T-cell (primary cell): Measurements from ENCODE around the gene TIMP3. TPM values are rescaled to one million over a fixed set of nuclear protein-coding genes. Genes with fewer than 3 reads are reported as not detected.

ENCODE experiments used
- ATAC-seq, 4 experiments: fragments of 200-7000 bp in 3 of 4; fragments of 150-1000 bp in 1 of 4; cut with Tn5 transposase; replicated peaks in 1 of 4; 1 replicate in 3 of 4; 2 replicates in 1 of 4; pipeline ENCODE4 v1.10.0; 2021; ENCODE audit warnings: moderate library complexity in 3 of 4, mild to moderate bottlenecking in 2 of 4, moderate number of reproducible peaks in 1 of 4
- CTCF ChIA-PET, 2 donors: fragments of 300-600 bp; sonication (Branson Sonifier 250); formaldehyde crosslinking; loops; one replicate each; lab custom pipeline; 2022; ENCODE audit warnings: antibody characterized with exemption in 2 of 2; lab: Charles Lee
- POLR2A ChIA-PET, 2 donors: fragments of 300-600 bp; sonication (Branson Sonifier 250); formaldehyde crosslinking; loops; one replicate each; lab custom pipeline; 2022; ENCODE audit warnings: antibody characterized with exemption in 2 of 2; lab: Charles Lee
- DNase-seq, 35 experiments: peaks; one replicate each; pipeline versions ENCODE4 v3.0.0 to v3.0.0-alpha.2; 2013 to 2023
- H3K27ac ChIP-seq: one replicate; pipeline ENCODE4 v1.5.1; 2013; ENCODE audit warnings: low read length
- H3K27me3 ChIP-seq, 2 experiments: replicated peaks in 1 of 2; 1 replicate in 1 of 2; 2 replicates in 1 of 2; pipeline versions ENCODE4 v1.6.1 to v1.7.0; 2013; ENCODE audit warnings: low read length in 1 of 2, mixed read lengths in 1 of 2; ENCODE audit not compliant: control insufficient read depth in 2 of 2, insufficient read depth in 2 of 2; ENCODE audit errors: extremely low read depth in 1 of 2
- H3K36me3 ChIP-seq, 2 donors: 1 replicate in 1 of 2; 2 replicates in 1 of 2; pipeline versions ENCODE4 v1.6.1 to v1.7.0; 2013; ENCODE audit warnings: low read length in 1 of 2; ENCODE audit not compliant: control insufficient read depth in 2 of 2, insufficient read depth in 1 of 2; ENCODE audit errors: extremely low read depth in 1 of 2
- H3K4me1 ChIP-seq, 2 experiments: 1 replicate in 1 of 2; 2 replicates in 1 of 2; pipeline versions ENCODE4 v1.6.1 to v1.7.0; 2013; ENCODE audit warnings: low read length in 2 of 2, mixed read lengths in 1 of 2; ENCODE audit not compliant: insufficient read depth in 2 of 2, control insufficient read depth in 1 of 2; ENCODE audit errors: extremely low read depth in 1 of 2
- H3K4me3 ChIP-seq, 2 donors: 1 replicate in 1 of 2; 2 replicates in 1 of 2; pipeline versions ENCODE4 v1.5.1 to v1.7.0; 2013; ENCODE audit warnings: mild to moderate bottlenecking in 2 of 2, low read length in 1 of 2, moderate library complexity in 1 of 2; ENCODE audit not compliant: control insufficient read depth in 1 of 2; ENCODE audit errors: extremely low read depth in 1 of 2
- H3K9me3 ChIP-seq: 2 replicates; pipeline ENCODE4 v1.7.0; 2013
- H3K27ac Mint-ChIP-seq, 2 donors: one replicate each; pipeline ENCODE4 v1.8.0; 2020 to 2021; ENCODE audit warnings: mild to moderate bottlenecking in 2 of 2, mixed read lengths in 2 of 2
- H3K27me3 Mint-ChIP-seq, 2 donors: one replicate each; pipeline ENCODE4 v1.8.0; 2021 to 2022; ENCODE audit warnings: mixed read lengths in 2 of 2
- H3K36me3 Mint-ChIP-seq: one replicate; pipeline ENCODE4 v1.8.0; 2021; ENCODE audit warnings: mixed read lengths
- H3K4me1 Mint-ChIP-seq, 3 donors: one replicate each; pipeline ENCODE4 v1.8.0; 2020 to 2022; ENCODE audit warnings: mixed read lengths in 3 of 3, mild to moderate bottlenecking in 1 of 3
- H3K4me3 Mint-ChIP-seq, 3 donors: one replicate each; pipeline ENCODE4 v1.8.0; 2020 to 2022; ENCODE audit warnings: mild to moderate bottlenecking in 3 of 3, mixed read lengths in 3 of 3, moderate library complexity in 3 of 3
- H3K9me3 Mint-ChIP-seq, 3 donors: one replicate each; pipeline ENCODE4 v1.8.0; 2020 to 2022; ENCODE audit warnings: mixed read lengths in 3 of 3
- WGBS: methylation state at CpG from one replicate; pipeline ENCODE4 v1.1.5; 2013; ENCODE audit warnings: missing lambda C conversion rate; ENCODE audit not compliant: insufficient coverage; 5-methylcytosine and 5-hydroxymethylcytosine counted together
- total RNA-seq, 35 experiments: library from RNA in 6 of 35; stranded (reverse) in 6 of 35; fragments of 120-200 nt in 1 of 35; gene quantifications; one replicate each; pipeline versions ENCODE4 v1.2.1 to v1.2.4 and lab custom pipeline; 2013 to 2026

The TIMP3 gene
- total RNA-seq, 5 donors from 2014 or later (not counting 1 experiment from before 2014, with no cell fraction given), result 0.07 to 1.7 (median 1.1) TPM

DNA sequence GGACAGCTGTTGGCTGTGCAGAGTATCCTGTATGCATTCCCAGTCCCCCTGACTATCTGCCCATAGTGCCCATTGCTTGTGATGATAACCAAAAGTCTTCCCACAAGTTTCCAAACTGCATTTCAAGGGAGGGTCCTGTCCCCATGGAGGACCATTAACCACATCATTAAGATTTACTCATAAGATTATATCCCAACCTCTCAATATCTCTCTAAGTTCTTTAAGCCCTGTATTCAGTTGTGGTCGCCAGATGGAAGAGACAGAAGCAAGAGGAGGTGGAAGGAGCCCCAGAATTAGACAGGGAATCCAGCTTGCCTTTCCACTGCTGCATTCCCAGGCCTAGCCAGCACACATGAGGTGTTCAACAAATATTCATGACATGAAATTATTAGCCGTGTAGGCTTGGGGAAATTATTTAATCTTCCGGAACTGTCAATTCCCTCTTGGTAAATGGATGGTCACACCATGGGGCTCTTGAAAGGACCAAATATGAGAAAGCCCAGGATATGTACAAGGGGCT is 42.6 kb upstream of the TIMP3 start:
- DNase-seq, result no peak
- H3K9me3 Mint-ChIP-seq, result no peaks in the 10 kb centered on the region
- H3K27ac ChIP-seq, result no peak overlapping the region
- peaks cover 0 to 20% of the 10 kb centered on the region in 2 experiments for H3K27me3 ChIP-seq
- no peak overlapping the region for H3K4me3 Mint-ChIP-seq
- H3K27ac Mint-ChIP-seq, result no peak overlapping the region
- H3K36me3 ChIP-seq, result no peaks in the 10 kb centered on the region
- H3K4me1 Mint-ChIP-seq, result no peaks in the 10 kb centered on the region
- ATAC-seq, result no peak
- ChIA-PET POLR2A (no interaction called here), CTCF (no interaction called here)
- H3K4me3 ChIP-seq, result no peak overlapping the region
- H3K9me3 ChIP-seq, result no peaks in the 10 kb centered on the region
- no peaks in the 10 kb centered on the region for H3K4me1 ChIP-seq
- peaks cover 14 to 34% of the 10 kb centered on the region in 2 donors for H3K27me3 Mint-ChIP-seq
- H3K36me3 Mint-ChIP-seq, result no peaks in the 10 kb centered on the region
- WGBS, result 100% methylated on average over 1 of the region's 3 CpGs

DNA sequence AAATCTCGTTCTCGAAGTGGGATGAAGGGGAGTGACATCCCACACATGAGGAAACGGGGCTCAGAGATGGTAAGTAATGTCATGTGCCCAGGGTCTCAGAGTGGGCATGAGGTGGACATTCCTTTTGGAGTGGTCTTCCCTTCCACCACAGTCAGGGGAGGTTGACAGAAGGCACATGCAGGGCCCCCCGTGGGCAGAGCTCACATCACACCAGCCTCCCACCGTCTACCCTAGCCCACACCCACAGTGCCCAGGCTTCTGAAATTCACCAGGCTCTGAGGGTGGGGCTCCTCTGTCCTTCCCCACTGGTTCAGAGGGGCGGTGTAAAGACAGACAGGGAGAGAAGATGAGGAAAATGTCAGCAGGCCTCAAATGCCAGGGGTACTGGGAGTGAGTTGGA is 41.1 kb upstream of the TIMP3 start:
- no peaks in the 10 kb centered on the region for H3K36me3 Mint-ChIP-seq
- H3K4me1 Mint-ChIP-seq, result no peaks in the 10 kb centered on the region
- Histone ChIP-seq H3K4me1 (no peaks in the 10 kb centered on the region), H3K36me3 (no peaks in the 10 kb centered on the region), H3K27ac (no peak overlapping the region), H3K27me3 (peaks cover 0 to 30% of the 10 kb centered on the region in 2 experiments), H3K4me3 (no peak overlapping the region), H3K9me3 (no peaks in the 10 kb centered on the region)
- no peak overlapping the region for H3K27ac Mint-ChIP-seq
- no peak for DNase-seq
- CTCF ChIA-PET, result no interaction called here
- no peaks in the 10 kb centered on the region for H3K9me3 Mint-ChIP-seq
- ATAC-seq, result no peak
- POLR2A ChIA-PET, result no interaction called here
- whole genome bisulfite sequencing, result 29% methylated on average over 1 of the region's 6 CpGs
- peaks cover 14 to 41% of the 10 kb centered on the region in 2 donors for H3K27me3 Mint-ChIP-seq
- no peak overlapping the region for H3K4me3 Mint-ChIP-seq

DNA sequence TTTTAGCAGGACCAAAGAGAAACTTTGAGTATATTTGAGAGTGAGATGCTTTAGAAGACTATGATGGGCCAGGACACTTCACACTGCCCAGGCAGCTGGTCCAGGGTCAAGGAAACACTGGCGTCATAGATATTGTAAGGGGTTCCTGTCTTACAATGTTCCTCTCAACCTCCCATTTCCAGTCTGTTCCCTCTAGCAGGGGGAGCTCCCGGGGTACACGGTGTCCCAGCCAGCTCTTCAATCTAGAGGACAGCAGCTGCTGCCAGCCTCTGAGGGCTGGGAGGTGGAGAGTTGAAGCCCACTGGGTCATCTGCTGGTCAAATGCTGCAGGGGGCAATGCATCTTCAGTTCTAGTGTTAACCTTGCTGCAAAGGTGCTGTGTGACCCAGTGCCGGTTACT is 40.7 kb upstream of the TIMP3 start:
- ATAC-seq, result no peak
- H3K27me3 Mint-ChIP-seq, result peaks cover 14 to 44% of the 10 kb centered on the region in 2 donors
- H3K4me1 Mint-ChIP-seq, result no peaks in the 10 kb centered on the region
- no peaks in the 10 kb centered on the region for H3K36me3 ChIP-seq
- DNase-seq, result no peak
- ChIA-PET CTCF (no interaction called here), POLR2A (no interaction called here)
- no peaks in the 10 kb centered on the region for H3K36me3 Mint-ChIP-seq
- H3K9me3 Mint-ChIP-seq, result no peaks in the 10 kb centered on the region
- H3K27me3 ChIP-seq, result peaks cover 0 to 30% of the 10 kb centered on the region in 2 experiments
- no peaks in the 10 kb centered on the region for H3K9me3 ChIP-seq
- H3K27ac Mint-ChIP-seq, result no peak overlapping the region
- H3K4me1 ChIP-seq, result no peaks in the 10 kb centered on the region
- H3K4me3 ChIP-seq, result no peak overlapping the region
- H3K4me3 Mint-ChIP-seq, result no peak overlapping the region
- WGBS, result 63% methylated on average over 1 of the region's 4 CpGs
- no peak overlapping the region for H3K27ac ChIP-seq

DNA sequence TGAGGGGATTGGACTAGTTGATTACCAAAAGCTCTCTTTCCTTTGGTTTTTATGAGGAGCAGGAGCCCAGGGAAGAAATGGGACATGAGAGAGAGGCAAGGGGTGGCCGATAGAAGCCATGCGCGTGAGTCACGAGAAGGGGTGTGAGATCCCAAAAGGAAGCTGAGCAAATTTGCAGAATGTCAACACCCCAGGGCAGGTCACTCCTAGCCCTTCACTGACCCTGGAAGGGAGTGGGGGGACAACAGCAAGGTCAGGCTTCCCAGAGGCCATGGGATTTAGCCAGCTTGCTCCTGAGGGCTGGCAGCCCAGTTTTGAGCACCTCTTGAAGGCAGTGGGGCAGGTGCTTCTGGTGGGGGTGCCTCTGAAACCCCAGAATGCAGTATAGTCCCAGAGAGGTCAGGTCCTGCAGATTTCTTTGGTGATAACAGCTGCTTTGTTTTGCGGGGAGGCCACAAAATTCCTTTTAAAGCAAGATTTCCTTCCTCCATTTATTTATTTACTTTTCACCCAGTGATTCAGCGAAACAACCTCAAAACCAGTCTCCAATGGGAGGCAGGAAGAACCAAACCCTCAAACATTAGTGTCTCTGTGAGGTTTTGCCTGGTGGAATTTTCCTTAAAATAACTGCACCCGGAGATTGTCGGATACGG is 40.1 kb upstream of the TIMP3 start:
- H3K9me3 ChIP-seq, result no peaks in the 10 kb centered on the region
- CTCF ChIA-PET, result no interaction called here
- H3K27me3 ChIP-seq, result peaks cover 0 to 30% of the 10 kb centered on the region in 2 experiments
- DNase-seq (no peak), ATAC-seq (no peak)
- Mint-ChIP-seq H3K4me1 (no peaks in the 10 kb centered on the region), H3K9me3 (no peaks in the 10 kb centered on the region), H3K27ac (no peak overlapping the region), H3K4me3 (no peak overlapping the region), H3K27me3 (peaks cover 14 to 44% of the 10 kb centered on the region in 2 donors), H3K36me3 (no peaks in the 10 kb centered on the region)
- POLR2A ChIA-PET, result no interaction called here
- WGBS, result 31% methylated on average over 3 of the region's 9 CpGs
- no peak overlapping the region for H3K4me3 ChIP-seq
- no peaks in the 10 kb centered on the region for H3K4me1 ChIP-seq
- no peaks in the 10 kb centered on the region for H3K36me3 ChIP-seq
- H3K27ac ChIP-seq, result no peak overlapping the region

DNA sequence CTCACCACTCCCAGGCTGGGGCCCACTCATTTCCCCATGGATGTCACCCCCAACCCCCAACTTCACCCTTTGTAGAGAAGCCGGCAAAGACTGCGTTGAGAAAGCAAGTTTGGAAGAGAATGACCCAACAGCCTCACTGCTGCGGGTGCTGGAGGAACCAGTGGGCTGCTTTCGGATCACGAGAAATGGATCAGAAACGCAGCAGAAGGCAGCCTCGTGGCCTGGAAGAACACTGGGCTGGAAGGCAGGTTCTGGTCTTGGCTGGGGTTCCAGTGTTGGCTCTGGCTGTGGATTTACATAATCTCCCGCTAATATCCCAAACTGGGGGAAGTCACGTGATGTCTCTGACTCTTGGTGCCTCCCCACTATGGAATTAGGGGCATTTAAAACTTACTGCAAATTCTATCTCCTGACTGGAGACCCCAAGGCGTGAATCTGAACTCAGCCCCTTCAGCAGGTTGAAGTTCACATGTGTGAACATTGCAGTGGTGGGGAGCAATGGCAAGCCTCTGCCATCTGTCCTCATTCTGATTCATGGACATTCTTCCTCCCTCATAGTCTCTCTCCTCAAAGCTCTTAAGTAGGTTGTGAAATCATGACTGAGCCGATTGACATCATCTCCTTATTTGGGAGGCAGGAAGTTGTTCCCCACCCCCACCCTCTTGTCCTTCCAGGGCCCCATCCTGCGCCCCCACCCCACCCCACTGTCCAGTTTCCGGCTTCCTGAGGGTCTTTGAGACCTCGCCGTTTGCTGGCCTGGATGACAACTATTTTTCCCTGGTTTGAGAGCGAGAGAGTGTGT is 37.0 kb upstream of the TIMP3 start:
- peaks cover 14 to 41% of the 10 kb centered on the region in 2 donors for H3K27me3 Mint-ChIP-seq
- no peaks in the 10 kb centered on the region for H3K4me1 ChIP-seq
- WGBS, result 89% methylated on average over 8 of the region's 16 CpGs
- DNase-seq, result no peak
- H3K36me3 Mint-ChIP-seq, result no peaks in the 10 kb centered on the region
- no peak overlapping the region for H3K4me3 Mint-ChIP-seq
- H3K27ac Mint-ChIP-seq, result no peak overlapping the region
- H3K36me3 ChIP-seq, result no peaks in the 10 kb centered on the region
- no peak for ATAC-seq
- H3K4me3 ChIP-seq, result no peak overlapping the region
- CTCF ChIA-PET, result no interaction called here
- no peaks in the 10 kb centered on the region for H3K9me3 ChIP-seq
- H3K9me3 Mint-ChIP-seq, result no peaks in the 10 kb centered on the region
- H3K27me3 ChIP-seq, result peaks cover 0 to 30% of the 10 kb centered on the region in 2 experiments
- H3K27ac ChIP-seq, result no peak overlapping the region
- POLR2A ChIA-PET, result no interaction called here
- no peaks in the 10 kb centered on the region for H3K4me1 Mint-ChIP-seq

DNA sequence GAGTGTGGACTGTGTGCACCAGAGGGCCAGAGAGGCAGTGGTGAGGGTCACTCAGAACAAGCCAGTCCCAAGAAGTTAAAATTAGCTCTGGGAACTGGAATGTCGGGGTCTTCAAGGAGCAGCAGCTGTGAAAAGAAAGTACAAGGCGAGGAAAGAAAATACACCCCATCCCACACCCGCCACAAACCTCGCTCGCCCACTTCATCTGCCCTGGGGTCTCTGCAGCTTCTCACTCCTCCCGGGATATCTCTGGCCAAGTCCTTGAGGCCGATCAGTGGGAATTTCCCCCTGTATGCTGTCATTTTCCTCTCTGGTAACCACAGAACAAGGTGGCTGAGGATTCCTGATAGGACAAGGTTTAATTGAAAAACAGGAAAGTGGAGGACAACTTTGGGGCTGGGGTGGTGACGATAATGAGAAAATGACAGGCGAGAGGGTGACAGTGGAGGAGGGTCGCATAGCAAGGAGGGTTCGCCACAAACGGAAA is 36.3 kb upstream of the TIMP3 start:
- Mint-ChIP-seq H3K27me3 (peaks cover 14 to 40% of the 10 kb centered on the region in 2 donors), H3K9me3 (no peaks in the 10 kb centered on the region), H3K36me3 (no peaks in the 10 kb centered on the region), H3K4me1 (no peaks in the 10 kb centered on the region), H3K27ac (no peak overlapping the region), H3K4me3 (no peak overlapping the region)
- ChIA-PET CTCF (no interaction called here), POLR2A (no interaction called here)
- WGBS, result 39% methylated on average over 6 of the region's 12 CpGs
- DNase-seq (no peak), ATAC-seq (no peak)
- no peaks in the 10 kb centered on the region for H3K36me3 ChIP-seq
- H3K27me3 ChIP-seq, result peaks cover 0 to 32% of the 10 kb centered on the region in 2 experiments
- no peaks in the 10 kb centered on the region for H3K4me1 ChIP-seq
- no peaks in the 10 kb centered on the region for H3K9me3 ChIP-seq
- H3K4me3 ChIP-seq, result no peak overlapping the region
- H3K27ac ChIP-seq, result no peak overlapping the region
